ENCODE data around the gene UGT1A6.

Gene UGT1A6

DNA sequence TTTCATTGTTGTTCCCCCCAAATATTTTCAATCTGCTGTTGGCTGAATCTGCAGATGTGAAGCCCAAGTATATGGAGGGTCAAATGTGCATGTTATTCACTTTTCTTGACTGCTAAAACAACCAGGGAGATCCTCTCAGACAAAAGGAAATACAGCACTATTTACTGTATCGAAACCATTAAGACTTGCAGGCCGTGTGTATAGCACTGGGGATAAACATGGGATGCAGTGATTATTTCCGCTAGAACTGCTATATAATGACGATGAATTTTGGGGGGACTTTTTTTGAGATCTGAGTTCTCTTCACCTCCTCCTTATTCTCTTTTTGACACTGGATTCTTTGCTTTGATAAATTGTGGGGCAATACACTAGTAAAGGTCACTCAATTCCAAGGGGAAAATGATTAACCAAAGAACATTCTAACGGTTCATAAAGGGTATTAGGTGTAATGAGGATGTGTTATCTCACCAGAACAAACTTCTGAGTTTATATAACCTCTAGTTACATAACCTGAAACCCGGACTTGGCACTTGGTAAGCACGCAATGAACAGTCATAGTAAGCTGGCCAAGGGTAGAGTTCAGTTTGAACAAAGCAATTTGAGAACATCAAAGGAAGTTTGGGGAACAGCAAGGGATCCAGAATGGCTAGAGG lies 63.9 kb downstream of the UGT1A6 start:
- no peak overlapping the region for H3K4me2 ChIP-seq (ENCODE audit: low read length)
- no peak overlapping the region for H3K9ac ChIP-seq (ENCODE audit: low read depth, low read length)
- H3K4me3 ChIP-seq (ENCODE audit: low read length): no peak overlapping the region
- no peaks in the 10 kb centered on the region for H3K4me1 ChIP-seq (ENCODE audit: control insufficient read depth, insufficient read depth, low read length)
- no peaks in the 10 kb centered on the region for H3K36me3 ChIP-seq (ENCODE audit: insufficient read depth, low read length)
- no peaks in the 10 kb centered on the region for H3K27me3 ChIP-seq (ENCODE audit: control insufficient read depth, insufficient read depth, low read length)
- H3K9me3 ChIP-seq (replicated peaks; ENCODE audit: low read length): no peaks in the 10 kb centered on the region

DNA sequence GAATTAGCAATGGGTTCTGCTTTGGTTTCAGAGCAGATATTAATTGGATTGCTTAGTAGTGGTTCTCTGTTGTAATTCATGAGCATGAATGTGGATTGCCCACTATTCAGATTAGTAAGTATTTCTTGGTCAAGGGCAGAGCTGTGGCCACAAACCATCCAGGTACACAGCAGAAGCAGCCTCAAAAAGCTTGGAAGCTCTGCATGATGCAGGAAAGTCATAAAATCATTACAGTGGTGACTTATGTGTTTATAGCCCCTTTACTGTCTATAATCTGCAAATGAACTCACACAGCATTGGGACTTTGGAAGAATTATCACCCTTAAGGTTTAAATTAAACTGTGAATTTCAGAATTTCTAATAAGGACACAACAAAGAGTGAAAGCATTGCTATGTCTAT lies 65.5 kb downstream of the UGT1A6 start:
- Histone ChIP-seq H3K9me3 (replicated peaks; ENCODE audit: low read length) (no peaks in the 10 kb centered on the region), H3K4me2 (ENCODE audit: low read length) (no peak overlapping the region), H3K4me3 (ENCODE audit: low read length) (no peak overlapping the region), H3K27me3 (ENCODE audit: control insufficient read depth, insufficient read depth, low read length) (no peaks in the 10 kb centered on the region), H3K9ac (ENCODE audit: low read depth, low read length) (no peak overlapping the region), H3K36me3 (ENCODE audit: insufficient read depth, low read length) (no peaks in the 10 kb centered on the region), H3K4me1 (ENCODE audit: control insufficient read depth, insufficient read depth, low read length) (no peaks in the 10 kb centered on the region)

DNA sequence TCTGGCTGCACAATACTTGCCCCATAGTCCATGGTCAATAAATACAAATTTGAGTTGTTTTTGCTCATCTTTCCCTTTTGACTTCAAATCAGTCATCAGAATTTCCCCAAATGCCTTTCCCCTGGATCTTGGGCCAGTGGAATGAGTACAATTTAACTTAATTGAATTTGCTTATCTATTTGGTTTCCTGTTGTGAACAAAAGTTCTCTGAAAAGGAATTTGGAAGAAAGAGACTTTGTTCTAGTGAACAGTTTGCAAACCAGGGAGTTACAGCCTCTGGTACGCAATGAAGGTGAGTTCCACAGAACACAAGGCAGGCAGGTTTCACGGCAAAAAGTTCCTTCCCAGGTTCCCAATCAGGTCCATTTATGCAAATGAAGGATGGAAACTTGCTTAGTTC lies 66.2 kb downstream of the UGT1A6 start:
- H3K4me3 ChIP-seq (ENCODE audit: low read length): no peak overlapping the region
- H3K36me3 ChIP-seq (ENCODE audit: insufficient read depth, low read length): no peaks in the 10 kb centered on the region
- H3K4me1 ChIP-seq (ENCODE audit: control insufficient read depth, insufficient read depth, low read length): peaks cover 2% of the 10 kb centered on the region
- no peak overlapping the region for H3K9ac ChIP-seq (ENCODE audit: low read depth, low read length)
- H3K27me3 ChIP-seq (ENCODE audit: control insufficient read depth, insufficient read depth, low read length): no peaks in the 10 kb centered on the region
- no peaks in the 10 kb centered on the region for H3K9me3 ChIP-seq (replicated peaks; ENCODE audit: low read length)
- H3K4me2 ChIP-seq (ENCODE audit: low read length): no peak overlapping the region

DNA sequence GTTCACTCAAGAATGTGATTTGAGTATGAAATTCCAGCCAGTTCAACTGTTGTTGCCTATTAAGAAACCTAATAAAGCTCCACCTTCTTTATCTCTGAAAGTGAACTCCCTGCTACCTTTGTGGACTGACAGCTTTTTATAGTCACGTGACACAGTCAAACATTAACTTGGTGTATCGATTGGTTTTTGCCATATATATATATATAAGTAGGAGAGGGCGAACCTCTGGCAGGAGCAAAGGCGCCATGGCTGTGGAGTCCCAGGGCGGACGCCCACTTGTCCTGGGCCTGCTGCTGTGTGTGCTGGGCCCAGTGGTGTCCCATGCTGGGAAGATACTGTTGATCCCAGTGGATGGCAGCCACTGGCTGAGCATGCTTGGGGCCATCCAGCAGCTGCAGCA lies 67.4 kb downstream of the UGT1A6 start, which contains the start of gene UGT1A1:
Gene UGT1A1, plus strand, starts transcription at position 228 of the 400 bp plus-strand sequence. Its CDS starts 18 bp downstream, at position 246.
- no peaks in the 10 kb centered on the region for H3K27me3 ChIP-seq (ENCODE audit: control insufficient read depth, insufficient read depth, low read length)
- no peak within 1 kb of the TSS for H3K4me2 ChIP-seq (ENCODE audit: low read length)
- peaks cover 14% of the 10 kb centered on the region for H3K4me1 ChIP-seq (ENCODE audit: control insufficient read depth, insufficient read depth, low read length)
- H3K36me3 ChIP-seq (ENCODE audit: insufficient read depth, low read length): no peaks in the 10 kb centered on the region
- no peak within 1 kb of the TSS for H3K9ac ChIP-seq (ENCODE audit: low read depth, low read length)
- H3K9me3 ChIP-seq (replicated peaks; ENCODE audit: low read length): no peaks in the 10 kb centered on the region
- H3K4me3 ChIP-seq (ENCODE audit: low read length): no peak within 1 kb of the TSS

DNA sequence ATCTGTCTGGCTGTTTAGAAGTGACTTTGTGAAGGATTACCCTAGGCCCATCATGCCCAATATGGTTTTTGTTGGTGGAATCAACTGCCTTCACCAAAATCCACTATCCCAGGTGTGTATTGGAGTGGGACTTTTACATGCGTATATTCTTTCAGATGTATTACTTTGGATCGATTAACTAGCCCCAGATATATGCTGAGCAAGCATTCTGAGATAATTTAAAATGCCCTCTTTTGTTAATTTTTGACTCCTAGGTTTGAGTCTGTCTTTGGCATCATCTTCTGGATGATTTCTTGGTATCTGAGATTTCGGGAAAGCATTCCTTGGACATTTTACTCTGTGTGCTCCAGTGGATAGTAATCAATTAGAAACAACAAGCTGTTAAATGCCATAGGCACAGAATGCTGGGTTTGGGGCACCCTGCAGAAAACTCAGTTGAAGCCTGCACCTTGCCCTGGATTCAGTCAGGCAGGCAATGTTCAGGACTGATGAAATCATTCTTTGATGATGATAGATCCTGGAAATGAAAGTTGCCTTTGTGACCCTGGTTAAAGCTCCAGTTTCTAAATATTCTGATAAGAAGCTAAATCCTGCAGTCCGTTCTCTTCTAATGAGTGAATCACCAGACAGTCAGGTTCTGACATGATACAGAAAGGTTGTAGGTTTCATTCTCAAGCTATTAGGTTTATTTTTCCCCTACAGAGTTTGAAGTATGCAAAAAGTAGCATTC lies 68.5 kb downstream of the UGT1A6 start:
- Histone ChIP-seq H3K4me3 (ENCODE audit: low read length) (no peak overlapping the region), H3K9ac (ENCODE audit: low read depth, low read length) (no peak overlapping the region), H3K27me3 (ENCODE audit: control insufficient read depth, insufficient read depth, low read length) (no peaks in the 10 kb centered on the region), H3K4me1 (ENCODE audit: control insufficient read depth, insufficient read depth, low read length) (peaks cover 14% of the 10 kb centered on the region), H3K4me2 (ENCODE audit: low read length) (no peak overlapping the region), H3K9me3 (replicated peaks; ENCODE audit: low read length) (no peaks in the 10 kb centered on the region), H3K36me3 (ENCODE audit: insufficient read depth, low read length) (no peaks in the 10 kb centered on the region)

DNA sequence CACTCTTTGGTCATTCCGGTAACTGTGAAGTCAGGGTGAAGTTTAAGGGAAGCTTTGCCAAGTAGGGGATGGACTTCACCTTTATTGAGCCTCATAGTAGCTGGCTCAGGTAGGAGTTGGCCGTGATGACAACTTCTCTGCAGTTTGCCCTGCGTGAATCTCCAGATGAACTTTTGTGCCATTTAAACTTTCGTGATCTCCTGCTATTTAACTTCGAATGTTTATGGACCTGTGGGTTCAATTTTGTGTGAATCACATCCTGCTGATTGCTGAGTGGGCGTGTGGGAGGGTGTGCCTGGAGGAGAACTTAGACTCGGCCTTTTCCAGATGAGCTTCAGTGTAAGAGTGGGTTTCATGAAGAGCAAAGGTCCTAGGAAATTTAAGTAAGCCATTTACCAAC lies 71.6 kb downstream of the UGT1A6 start:
- Histone ChIP-seq H3K9ac (ENCODE audit: low read depth, low read length) (no peak overlapping the region), H3K27me3 (ENCODE audit: control insufficient read depth, insufficient read depth, low read length) (peaks cover 4% of the 10 kb centered on the region), H3K9me3 (replicated peaks; ENCODE audit: low read length) (no peaks in the 10 kb centered on the region)

DNA sequence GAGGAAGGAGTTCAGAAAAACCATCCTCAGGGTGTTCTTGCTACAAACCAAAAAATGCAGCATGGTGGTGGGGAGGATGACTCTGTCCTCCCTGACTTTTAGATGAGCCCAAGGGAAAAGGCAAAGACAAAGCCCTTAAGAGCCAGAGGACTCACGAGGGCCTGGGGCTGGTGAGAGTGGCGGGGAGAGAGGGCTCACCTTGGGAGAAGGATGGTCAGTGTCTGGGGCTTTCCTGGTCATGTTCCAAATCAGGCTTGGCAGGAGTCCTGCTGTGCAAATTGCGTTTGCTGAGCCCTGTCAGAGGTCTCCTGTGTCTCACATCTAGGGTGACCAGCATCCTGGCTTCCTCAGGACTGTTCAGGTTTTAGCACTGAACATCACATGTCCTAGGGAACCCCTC lies 72.1 kb downstream of the UGT1A6 start:
- peaks cover 4% of the 10 kb centered on the region for H3K27me3 ChIP-seq (ENCODE audit: control insufficient read depth, insufficient read depth, low read length)
- no peaks in the 10 kb centered on the region for H3K36me3 ChIP-seq (ENCODE audit: insufficient read depth, low read length)
- H3K4me1 ChIP-seq (ENCODE audit: control insufficient read depth, insufficient read depth, low read length): peaks cover 14% of the 10 kb centered on the region
- no peaks in the 10 kb centered on the region for H3K9me3 ChIP-seq (replicated peaks; ENCODE audit: low read length)
- H3K9ac ChIP-seq (ENCODE audit: low read depth, low read length): no peak overlapping the region
- H3K4me3 ChIP-seq (ENCODE audit: low read length): no peak overlapping the region
- H3K4me2 ChIP-seq (ENCODE audit: low read length): peak overlapping the region; percentile 64

More for the DNA sequence above, 71.6 kb downstream of the UGT1A6 start:
- Histone ChIP-seq H3K4me1 (ENCODE audit: control insufficient read depth, insufficient read depth, low read length) (peaks cover 14% of the 10 kb centered on the region), H3K36me3 (ENCODE audit: insufficient read depth, low read length) (no peaks in the 10 kb centered on the region), H3K4me3 (ENCODE audit: low read length) (no peak overlapping the region), H3K4me2 (ENCODE audit: low read length) (peak overlapping the region; percentile 64)

DNA sequence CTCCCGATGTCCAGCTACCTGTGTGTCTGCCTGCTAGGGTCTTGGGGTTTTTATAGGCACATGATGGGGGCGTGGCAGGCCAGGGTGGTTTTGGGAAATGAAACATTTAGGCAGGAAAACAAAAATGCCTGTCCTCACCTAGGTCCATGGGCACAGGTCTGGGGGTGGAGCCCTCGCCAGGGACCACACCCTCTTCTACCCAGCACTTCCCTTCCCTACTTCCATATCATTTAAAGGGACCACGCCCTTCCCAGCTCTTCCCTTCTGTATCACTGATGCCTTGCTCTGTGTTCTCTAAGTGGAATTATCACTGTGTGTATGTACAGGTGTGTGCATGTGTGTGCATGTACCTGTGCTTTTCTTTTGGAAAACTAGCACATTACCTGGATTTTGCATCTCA lies 73.7 kb downstream of the UGT1A6 start:
- Histone ChIP-seq H3K4me2 (ENCODE audit: low read length) (no peak overlapping the region), H3K9me3 (replicated peaks; ENCODE audit: low read length) (no peaks in the 10 kb centered on the region), H3K27me3 (ENCODE audit: control insufficient read depth, insufficient read depth, low read length) (peaks cover 4% of the 10 kb centered on the region), H3K4me3 (ENCODE audit: low read length) (no peak overlapping the region), H3K4me1 (ENCODE audit: control insufficient read depth, insufficient read depth, low read length) (peaks cover 14% of the 10 kb centered on the region), H3K9ac (ENCODE audit: low read depth, low read length) (no peak overlapping the region), H3K36me3 (ENCODE audit: insufficient read depth, low read length) (no peaks in the 10 kb centered on the region)

DNA sequence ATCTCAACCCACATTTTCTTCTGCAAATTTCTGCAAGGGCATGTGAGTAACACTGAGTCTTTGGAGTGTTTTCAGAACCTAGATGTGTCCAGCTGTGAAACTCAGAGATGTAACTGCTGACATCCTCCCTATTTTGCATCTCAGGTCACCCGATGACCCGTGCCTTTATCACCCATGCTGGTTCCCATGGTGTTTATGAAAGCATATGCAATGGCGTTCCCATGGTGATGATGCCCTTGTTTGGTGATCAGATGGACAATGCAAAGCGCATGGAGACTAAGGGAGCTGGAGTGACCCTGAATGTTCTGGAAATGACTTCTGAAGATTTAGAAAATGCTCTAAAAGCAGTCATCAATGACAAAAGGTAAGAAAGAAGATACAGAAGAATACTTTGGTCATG lies 75.4 kb downstream of the UGT1A6 start:
- no peak overlapping the region for H3K4me2 ChIP-seq (ENCODE audit: low read length)
- H3K9ac ChIP-seq (ENCODE audit: low read depth, low read length): no peak overlapping the region
- peaks cover 4% of the 10 kb centered on the region for H3K27me3 ChIP-seq (ENCODE audit: control insufficient read depth, insufficient read depth, low read length)
- H3K9me3 ChIP-seq (replicated peaks; ENCODE audit: low read length): no peaks in the 10 kb centered on the region
- peaks cover 14% of the 10 kb centered on the region for H3K4me1 ChIP-seq (ENCODE audit: control insufficient read depth, insufficient read depth, low read length)
- no peak overlapping the region for H3K4me3 ChIP-seq (ENCODE audit: low read length)
- no peaks in the 10 kb centered on the region for H3K36me3 ChIP-seq (ENCODE audit: insufficient read depth, low read length)

DNA sequence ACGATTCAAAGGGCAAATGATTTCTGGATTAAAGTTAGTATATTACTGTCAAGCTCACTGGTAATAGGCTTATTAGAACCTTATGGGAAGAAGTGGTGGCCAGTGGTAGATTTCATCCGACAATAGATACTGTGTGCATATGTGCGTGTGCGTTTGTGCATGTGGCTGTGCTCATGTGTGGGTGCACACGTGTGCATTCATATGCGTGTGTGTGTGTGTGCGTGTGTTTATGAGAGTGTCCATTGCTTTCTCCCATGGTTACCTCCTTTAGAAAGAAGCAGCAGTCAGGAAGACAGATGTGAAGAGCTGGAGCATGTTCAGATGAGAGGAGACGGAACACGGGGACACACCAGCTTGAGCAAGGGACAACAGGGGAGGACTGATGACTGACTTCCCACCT lies 76.6 kb downstream of the UGT1A6 start:
- Histone ChIP-seq H3K9me3 (replicated peaks; ENCODE audit: low read length) (no peaks in the 10 kb centered on the region), H3K4me1 (ENCODE audit: control insufficient read depth, insufficient read depth, low read length) (peaks cover 8% of the 10 kb centered on the region), H3K4me2 (ENCODE audit: low read length) (no peak overlapping the region), H3K27me3 (ENCODE audit: control insufficient read depth, insufficient read depth, low read length) (peaks cover 4% of the 10 kb centered on the region), H3K36me3 (ENCODE audit: insufficient read depth, low read length) (no peaks in the 10 kb centered on the region), H3K9ac (ENCODE audit: low read depth, low read length) (no peak overlapping the region), H3K4me3 (ENCODE audit: low read length) (no peak overlapping the region)

DNA sequence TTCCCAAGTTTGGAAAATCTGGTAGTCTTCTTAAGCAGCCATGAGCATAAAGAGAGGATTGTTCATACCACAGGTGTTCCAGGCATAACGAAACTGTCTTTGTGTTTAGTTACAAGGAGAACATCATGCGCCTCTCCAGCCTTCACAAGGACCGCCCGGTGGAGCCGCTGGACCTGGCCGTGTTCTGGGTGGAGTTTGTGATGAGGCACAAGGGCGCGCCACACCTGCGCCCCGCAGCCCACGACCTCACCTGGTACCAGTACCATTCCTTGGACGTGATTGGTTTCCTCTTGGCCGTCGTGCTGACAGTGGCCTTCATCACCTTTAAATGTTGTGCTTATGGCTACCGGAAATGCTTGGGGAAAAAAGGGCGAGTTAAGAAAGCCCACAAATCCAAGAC lies 79.5 kb downstream of the UGT1A6 start:
- Histone ChIP-seq H3K4me2 (ENCODE audit: low read length) (no peak overlapping the region), H3K9me3 (replicated peaks; ENCODE audit: low read length) (no peaks in the 10 kb centered on the region), H3K4me3 (ENCODE audit: low read length) (no peak overlapping the region), H3K36me3 (ENCODE audit: insufficient read depth, low read length) (no peaks in the 10 kb centered on the region), H3K4me1 (ENCODE audit: control insufficient read depth, insufficient read depth, low read length) (no peaks in the 10 kb centered on the region), H3K9ac (ENCODE audit: low read depth, low read length) (no peak overlapping the region), H3K27me3 (ENCODE audit: control insufficient read depth, insufficient read depth, low read length) (peaks cover 4% of the 10 kb centered on the region)

DNA sequence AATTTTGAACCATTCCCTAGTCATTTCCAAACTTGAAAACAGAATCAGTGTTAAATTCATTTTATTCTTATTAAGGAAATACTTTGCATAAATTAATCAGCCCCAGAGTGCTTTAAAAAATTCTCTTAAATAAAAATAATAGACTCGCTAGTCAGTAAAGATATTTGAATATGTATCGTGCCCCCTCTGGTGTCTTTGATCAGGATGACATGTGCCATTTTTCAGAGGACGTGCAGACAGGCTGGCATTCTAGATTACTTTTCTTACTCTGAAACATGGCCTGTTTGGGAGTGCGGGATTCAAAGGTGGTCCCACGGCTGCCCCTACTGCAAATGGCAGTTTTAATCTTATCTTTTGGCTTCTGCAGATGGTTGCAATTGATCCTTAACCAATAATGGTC lies 79.9 kb downstream of the UGT1A6 start:
- Histone ChIP-seq H3K4me2 (ENCODE audit: low read length) (no peak overlapping the region), H3K36me3 (ENCODE audit: insufficient read depth, low read length) (no peaks in the 10 kb centered on the region), H3K9me3 (replicated peaks; ENCODE audit: low read length) (no peaks in the 10 kb centered on the region), H3K27me3 (ENCODE audit: control insufficient read depth, insufficient read depth, low read length) (peaks cover 4% of the 10 kb centered on the region), H3K4me3 (ENCODE audit: low read length) (no peak overlapping the region), H3K4me1 (ENCODE audit: control insufficient read depth, insufficient read depth, low read length) (no peaks in the 10 kb centered on the region), H3K9ac (ENCODE audit: low read depth, low read length) (no peak overlapping the region)

Data from skeletal muscle satellite cell (primary cell).